ENCODE measurements around the gene DNAJA2.
"Not testable (repeated sequence)": the region's sequence is repeated elsewhere in the genome, so short reads cannot be mapped to it uniquely, and the experiment has no call there.

DNAJA2 gene

DNA sequence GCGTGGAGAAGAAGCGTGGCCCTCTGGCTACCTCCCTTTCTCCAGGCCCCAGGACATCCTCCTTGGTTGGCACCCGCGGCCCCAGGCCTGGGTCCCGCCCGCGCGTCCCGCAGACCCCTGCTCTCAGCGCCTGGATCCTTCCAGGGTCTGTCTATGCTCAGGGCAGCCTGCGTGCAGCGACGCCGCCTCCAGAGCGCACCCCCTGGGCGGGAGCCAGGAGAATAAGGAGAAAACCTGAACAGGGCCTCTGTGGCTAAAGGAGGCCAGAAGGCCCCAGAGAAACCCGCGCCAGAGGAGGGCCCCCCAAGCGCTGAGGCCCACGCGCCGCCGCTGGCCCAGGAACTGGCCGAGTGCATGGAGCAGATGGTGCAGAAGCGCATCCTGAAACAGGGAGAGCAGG is 40.4 kb upstream of the DNAJA2 start:
- Mint-ChIP-seq H3K27me3 (ENCODE audit: low read depth, poor library complexity) (peaks cover 8% of the 10 kb centered on the region), H3K4me3 (no peak overlapping the region), H3K36me3 (ENCODE audit: low read depth) (no peaks in the 10 kb centered on the region), H3K9me3 (peaks cover 6% of the 10 kb centered on the region), H3K27ac (no peak overlapping the region), H3K4me1 (peaks cover 10% of the 10 kb centered on the region)
- TF ChIP-seq, protein P1, sequence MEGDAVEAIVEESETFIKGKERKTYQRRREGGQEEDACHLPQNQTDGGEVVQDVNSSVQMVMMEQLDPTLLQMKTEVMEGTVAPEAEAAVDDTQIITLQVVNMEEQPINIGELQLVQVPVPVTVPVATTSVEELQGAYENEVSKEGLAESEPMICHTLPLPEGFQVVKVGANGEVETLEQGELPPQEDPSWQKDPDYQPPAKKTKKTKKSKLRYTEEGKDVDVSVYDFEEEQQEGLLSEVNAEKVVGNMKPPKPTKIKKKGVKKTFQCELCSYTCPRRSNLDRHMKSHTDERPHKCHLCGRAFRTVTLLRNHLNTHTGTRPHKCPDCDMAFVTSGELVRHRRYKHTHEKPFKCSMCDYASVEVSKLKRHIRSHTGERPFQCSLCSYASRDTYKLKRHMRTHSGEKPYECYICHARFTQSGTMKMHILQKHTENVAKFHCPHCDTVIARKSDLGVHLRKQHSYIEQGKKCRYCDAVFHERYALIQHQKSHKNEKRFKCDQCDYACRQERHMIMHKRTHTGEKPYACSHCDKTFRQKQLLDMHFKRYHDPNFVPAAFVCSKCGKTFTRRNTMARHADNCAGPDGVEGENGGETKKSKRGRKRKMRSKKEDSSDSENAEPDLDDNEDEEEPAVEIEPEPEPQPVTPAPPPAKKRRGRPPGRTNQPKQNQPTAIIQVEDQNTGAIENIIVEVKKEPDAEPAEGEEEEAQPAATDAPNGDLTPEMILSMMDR (IDR thresholded peaks at IDR 0.05), result no peak
- no peak for DNase-seq

DNA sequence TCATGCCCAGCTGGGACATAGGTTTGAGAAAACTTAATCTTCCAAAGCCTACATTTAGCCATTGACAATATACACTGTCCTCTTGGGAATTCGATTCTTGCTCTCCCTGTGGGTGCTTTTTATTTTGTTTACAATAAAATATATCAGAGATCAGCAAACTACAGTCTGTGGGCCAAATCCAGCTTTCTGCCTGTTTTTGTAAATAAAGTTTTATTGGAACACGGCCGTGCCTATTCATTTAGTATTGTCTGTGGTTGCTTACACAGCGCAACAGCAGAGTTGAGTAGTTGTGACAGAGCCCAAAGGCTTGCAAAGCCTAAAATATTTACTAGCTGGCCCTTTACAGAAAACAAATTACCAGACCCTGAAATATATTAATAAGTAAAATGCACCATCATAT is 39.7 kb upstream of the DNAJA2 start:
- Mint-ChIP-seq H3K4me3 (no peak overlapping the region), H3K9me3 (peaks cover 6% of the 10 kb centered on the region), H3K27ac (no peak overlapping the region), H3K36me3 (ENCODE audit: low read depth) (no peaks in the 10 kb centered on the region), H3K4me1 (peaks cover 10% of the 10 kb centered on the region), H3K27me3 (ENCODE audit: low read depth, poor library complexity) (peaks cover 11% of the 10 kb centered on the region)
- TF ChIP-seq, protein P1 (IDR thresholded peaks at IDR 0.05), result no peak
- no peak for DNase-seq

DNA sequence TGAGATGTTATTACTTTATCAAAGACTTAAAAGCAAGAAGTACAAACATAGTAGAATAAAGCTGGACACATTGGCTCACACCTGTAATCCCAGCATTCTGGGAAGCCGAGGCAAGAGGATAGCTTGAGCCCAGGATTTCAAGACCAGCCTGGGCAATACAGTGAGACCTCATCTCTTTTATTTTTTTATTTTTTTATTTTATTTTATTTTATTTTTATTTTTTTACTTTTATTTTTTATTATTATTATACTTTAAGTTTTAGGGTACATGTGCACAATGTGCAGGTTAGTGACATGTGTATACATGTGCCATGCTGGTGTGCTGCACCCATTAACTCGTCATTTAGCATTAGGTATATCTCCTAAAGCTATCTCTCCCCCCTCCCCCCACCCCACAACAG is 37.3 kb upstream of the DNAJA2 start:
- H3K36me3 Mint-ChIP-seq (ENCODE audit: low read depth); DNase-seq; H3K27me3 Mint-ChIP-seq (ENCODE audit: low read depth, poor library complexity); H3K27ac Mint-ChIP-seq; H3K9me3 Mint-ChIP-seq; H3K4me1 Mint-ChIP-seq; H3K4me3 Mint-ChIP-seq: not testable (repeated sequence)

DNA sequence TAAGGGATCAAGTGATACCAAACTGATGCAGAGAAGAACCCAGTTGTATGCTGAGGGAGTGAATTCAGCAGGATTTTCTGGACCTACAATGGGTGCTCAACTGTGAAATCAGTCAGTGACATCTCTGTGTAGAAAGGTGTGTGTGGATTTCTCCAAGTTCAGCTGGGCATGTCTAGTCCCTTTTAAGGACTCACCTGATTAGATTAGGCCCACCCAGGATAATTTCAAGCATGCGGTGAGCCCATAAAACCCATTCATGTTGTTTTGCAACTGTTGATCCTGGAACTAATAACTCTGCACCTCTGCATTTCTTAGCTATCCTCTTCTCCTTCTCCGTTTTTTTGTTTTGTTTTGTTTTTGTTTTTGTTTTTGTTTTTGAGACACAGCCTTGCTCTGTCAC is 35.1 kb upstream of the DNAJA2 start:
- Mint-ChIP-seq H3K27ac (no peak overlapping the region), H3K4me1 (no peaks in the 10 kb centered on the region), H3K36me3 (ENCODE audit: low read depth) (no peaks in the 10 kb centered on the region), H3K9me3 (peaks cover 10% of the 10 kb centered on the region), H3K4me3 (no peak overlapping the region), H3K27me3 (ENCODE audit: low read depth, poor library complexity) (peaks cover 6% of the 10 kb centered on the region)
- TF ChIP-seq, protein P1 (IDR thresholded peaks at IDR 0.05), result no peak
- no peak for DNase-seq

DNA sequence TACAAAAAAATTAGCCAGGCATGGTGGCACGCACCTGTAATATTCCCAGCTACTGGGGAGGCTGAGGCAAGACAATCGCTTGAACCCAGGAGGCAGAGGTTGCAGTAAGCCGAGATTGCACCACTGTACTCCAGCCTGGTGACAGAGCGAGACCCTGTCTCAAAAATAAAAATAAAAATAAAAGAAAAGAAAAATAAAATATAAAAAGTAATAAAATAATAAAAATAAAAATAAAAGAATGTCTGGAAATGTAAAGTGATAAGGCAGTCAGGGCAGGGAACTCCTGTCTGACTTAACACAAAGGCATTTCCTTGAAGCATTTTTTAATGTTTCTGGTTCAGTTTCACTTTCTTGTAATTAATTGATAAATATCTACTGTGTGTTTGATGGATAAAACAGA is 34.7 kb upstream of the DNAJA2 start:
- Mint-ChIP-seq H3K27ac (no peak overlapping the region), H3K4me1 (no peaks in the 10 kb centered on the region), H3K4me3 (no peak overlapping the region), H3K9me3 (peaks cover 10% of the 10 kb centered on the region), H3K36me3 (ENCODE audit: low read depth) (no peaks in the 10 kb centered on the region), H3K27me3 (ENCODE audit: low read depth, poor library complexity) (peaks cover 6% of the 10 kb centered on the region)
- no peak for DNase-seq
- TF ChIP-seq, protein P1 (IDR thresholded peaks at IDR 0.05), result no peak

DNA sequence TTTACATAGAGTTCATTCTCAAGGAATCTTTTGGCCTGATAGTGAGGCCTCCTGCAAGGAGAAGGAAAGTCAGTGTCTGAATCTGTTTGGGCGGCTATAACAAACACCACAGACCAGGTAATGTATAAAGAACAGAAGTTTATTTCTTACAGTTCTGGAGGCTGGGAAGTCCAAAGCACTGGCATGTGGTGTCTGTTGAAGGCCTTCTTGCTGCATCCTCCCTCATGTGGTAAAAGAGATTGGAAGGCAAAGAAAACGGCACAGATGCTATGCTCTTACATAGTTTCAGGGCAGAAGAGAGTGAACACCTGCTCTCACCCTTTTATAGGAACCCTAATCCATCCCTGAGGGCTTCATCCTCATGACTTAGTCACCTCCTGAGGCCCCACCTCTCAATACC is 31.2 kb upstream of the DNAJA2 start:
- H3K27me3 Mint-ChIP-seq (ENCODE audit: low read depth, poor library complexity), result peaks cover 6% of the 10 kb centered on the region
- no peak overlapping the region for H3K27ac Mint-ChIP-seq
- no peaks in the 10 kb centered on the region for H3K36me3 Mint-ChIP-seq (ENCODE audit: low read depth)
- H3K4me1 Mint-ChIP-seq, result no peaks in the 10 kb centered on the region
- DNase-seq, result no peak
- H3K4me3 Mint-ChIP-seq, result no peak overlapping the region
- TF ChIP-seq, protein P1 (IDR thresholded peaks at IDR 0.05), result no peak
- peaks cover 9% of the 10 kb centered on the region for H3K9me3 Mint-ChIP-seq

DNA sequence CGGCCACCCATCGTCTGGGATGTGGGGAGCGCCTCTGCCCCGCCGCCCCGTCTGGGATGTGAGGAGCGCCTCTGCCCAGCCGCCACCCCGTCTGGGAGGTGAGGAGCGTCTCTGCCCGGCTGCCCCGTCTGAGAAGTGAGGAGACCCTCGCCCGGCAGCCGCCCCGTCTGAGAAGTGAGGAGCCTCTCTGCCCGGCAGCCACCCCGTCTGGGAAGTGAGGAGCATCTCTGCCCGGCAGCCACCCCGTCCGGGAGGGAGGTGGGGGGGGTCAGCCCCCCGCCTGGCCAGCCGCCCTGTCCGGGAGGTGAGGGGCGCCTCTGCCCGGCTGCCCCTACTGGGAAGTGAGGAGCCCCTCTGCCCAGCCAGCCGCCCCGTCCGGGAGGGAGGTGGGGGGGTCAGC is 26.6 kb upstream of the DNAJA2 start:
- not testable (repeated sequence) for H3K4me3 Mint-ChIP-seq; H3K27me3 Mint-ChIP-seq (ENCODE audit: low read depth, poor library complexity); DNase-seq; H3K27ac Mint-ChIP-seq; H3K4me1 Mint-ChIP-seq; H3K36me3 Mint-ChIP-seq (ENCODE audit: low read depth)
- peaks cover 24% of the 10 kb centered on the region for H3K9me3 Mint-ChIP-seq
